SK-N-MC (cell line): ENCODE measurements around the gene AURKB.

Source experiments
- EZH2 ChIP-seq: fragments of 200-600 bp; sonication (generic); IDR thresholded peaks from one replicate; pipeline ENCODE4 v1.6.1; 2017; ENCODE audit warnings: antibody characterized with exemption
- POLR2AphosphoS5 ChIP-seq: IDR thresholded peaks from 2 replicates; pipeline ENCODE4 v1.6.1; 2012; ENCODE audit warnings: mild to moderate bottlenecking, low read depth, low read length, borderline replicate concordance

GRCh38 chr17:8166731-8167130, 43.6 kb downstream of the AURKB start:
- no peak for TF ChIP-seq EZH2
- no peak for TF ChIP-seq POLR2AphosphoS5
